Esophagus muscularis mucosa (tissue), 4 donors: Measurements from ENCODE around the gene GABRP.

Experiments used
- EP300 ChIP-seq: sonication (generic); formaldehyde crosslinking; IDR thresholded peaks from one replicate; pipeline ENCODE4 v1.6.1; 2017; ENCODE audit warnings: antibody characterized with exemption
- POLR2AphosphoS5 ChIP-seq, 2 donors: sonication (generic); formaldehyde crosslinking; IDR thresholded peaks; one replicate each; pipeline ENCODE4 v1.6.1; 2017; ENCODE audit warnings: antibody characterized with exemption in 2 of 2
- TF ChIP-seq, protein P1 (sequence below), 3 experiments: fragments of 200-600 bp in 2 of 3; fragments of 450-650 bp in 1 of 3; sonication (generic) in 2 of 3; IDR thresholded peaks; one replicate each; pipeline ENCODE4 v1.5.1; 2017 to 2019; ENCODE audit warnings: antibody characterized with exemption in 3 of 3, mild to moderate bottlenecking in 2 of 3, moderate library complexity in 1 of 3

DNA sequence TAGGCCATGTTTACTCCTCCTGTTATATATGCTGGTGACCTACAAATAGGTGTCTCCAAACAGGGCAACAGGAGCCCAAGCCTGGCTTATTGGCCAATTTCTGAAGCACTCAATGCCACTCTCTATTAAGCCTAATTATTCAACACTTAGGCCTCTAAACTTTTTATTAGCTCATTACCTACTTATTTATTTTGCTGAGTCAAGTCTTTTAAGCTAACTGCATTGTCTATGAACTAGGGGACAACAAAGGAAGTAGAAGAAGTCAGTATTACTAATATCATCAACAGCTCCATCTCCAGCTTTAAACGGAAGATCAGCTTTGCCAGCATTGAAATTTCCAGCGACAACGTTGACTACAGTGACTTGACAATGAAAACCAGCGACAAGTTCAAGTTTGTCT lies 28.2 kb downstream of the GABRP start:
- no peak for TF ChIP-seq EP300
- TF ChIP-seq, protein P1, sequence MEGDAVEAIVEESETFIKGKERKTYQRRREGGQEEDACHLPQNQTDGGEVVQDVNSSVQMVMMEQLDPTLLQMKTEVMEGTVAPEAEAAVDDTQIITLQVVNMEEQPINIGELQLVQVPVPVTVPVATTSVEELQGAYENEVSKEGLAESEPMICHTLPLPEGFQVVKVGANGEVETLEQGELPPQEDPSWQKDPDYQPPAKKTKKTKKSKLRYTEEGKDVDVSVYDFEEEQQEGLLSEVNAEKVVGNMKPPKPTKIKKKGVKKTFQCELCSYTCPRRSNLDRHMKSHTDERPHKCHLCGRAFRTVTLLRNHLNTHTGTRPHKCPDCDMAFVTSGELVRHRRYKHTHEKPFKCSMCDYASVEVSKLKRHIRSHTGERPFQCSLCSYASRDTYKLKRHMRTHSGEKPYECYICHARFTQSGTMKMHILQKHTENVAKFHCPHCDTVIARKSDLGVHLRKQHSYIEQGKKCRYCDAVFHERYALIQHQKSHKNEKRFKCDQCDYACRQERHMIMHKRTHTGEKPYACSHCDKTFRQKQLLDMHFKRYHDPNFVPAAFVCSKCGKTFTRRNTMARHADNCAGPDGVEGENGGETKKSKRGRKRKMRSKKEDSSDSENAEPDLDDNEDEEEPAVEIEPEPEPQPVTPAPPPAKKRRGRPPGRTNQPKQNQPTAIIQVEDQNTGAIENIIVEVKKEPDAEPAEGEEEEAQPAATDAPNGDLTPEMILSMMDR (IDR thresholded peaks at IDR 0.05) = no peak
- no peak for TF ChIP-seq POLR2AphosphoS5 (IDR thresholded peaks at IDR 0.05)
